ENCODE data around the gene OR4C13.
"Not testable (repeated sequence)": the region's sequence is repeated elsewhere in the genome, so short reads cannot be mapped to it uniquely, and the experiment has no call there.

OR4C13 gene

GRCh38 chr11:49952091-49952490 lies at the start of gene OR4C13:
TSS of gene OR4C13 (plus strand) at chr11:49952391. CDS start at chr11:49952423, 32 bp downstream.
- no peak for DNase-seq (ENCODE audit: low read depth)

DNA sequence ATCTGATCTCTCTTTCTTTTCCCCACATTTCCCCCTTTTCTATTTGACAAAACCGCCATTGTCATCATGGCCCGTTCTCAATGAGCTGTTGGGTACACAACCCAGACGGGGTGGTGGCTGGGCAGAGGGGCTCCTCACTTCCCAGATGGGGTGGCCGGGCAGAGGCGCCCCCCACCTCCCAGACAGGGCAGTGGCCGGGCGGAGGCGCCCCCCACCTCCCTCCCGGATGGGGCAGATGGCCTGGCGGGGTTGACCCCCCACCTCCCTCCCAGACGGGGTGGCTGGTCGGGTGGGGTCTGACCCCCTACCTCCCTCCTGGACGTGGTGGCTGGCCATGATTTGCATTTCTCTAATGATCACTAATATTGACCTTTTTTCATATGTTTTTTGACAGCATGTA lies 40.7 kb upstream of the OR4C13 start:
- DNase-seq (ENCODE audit: low read depth), result not testable (repeated sequence)

DNA sequence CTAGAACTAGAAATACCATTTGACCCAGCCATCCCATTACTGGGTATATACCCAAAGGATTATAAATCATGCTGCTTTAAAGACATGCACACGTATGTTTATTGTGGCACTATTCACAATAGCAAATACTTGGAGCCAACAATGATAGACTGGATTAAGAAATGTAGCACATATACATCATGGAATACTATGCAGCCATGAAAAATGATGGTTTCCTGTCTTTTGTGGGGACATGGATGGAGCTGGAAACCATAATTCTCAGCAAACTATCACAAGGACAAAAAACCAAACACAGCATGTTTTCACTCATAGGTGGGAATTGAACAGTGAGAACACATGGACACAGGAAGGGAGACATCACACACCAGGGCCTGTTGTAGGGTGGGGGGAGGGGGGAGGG lies 3.5 kb upstream of the OR4C13 start:
- not testable (repeated sequence) for DNase-seq (ENCODE audit: low read depth)

GRCh38 chr11:49973439-49973838 lies 21.2 kb downstream of the OR4C13 start:
- not testable (repeated sequence) for DNase-seq (ENCODE audit: low read depth)

GRCh38 chr11:49982435-49982834 lies 30.2 kb downstream of the OR4C13 start, which contains the start of gene OR4C12:
TSS of gene OR4C12 (minus strand) at chr11:49982535. CDS start at chr11:49982501, 34 bp downstream.
- DNase-seq (ENCODE audit: low read depth), result not testable (repeated sequence)

- peak; percentile 75 for DNase-seq (ENCODE audit: low read depth)
Measured at GRCh38 chr11:49995565-49995964, 43.4 kb downstream of the OR4C13 start.
